A549 (cell line): ENCODE results near the gene CPED1. TPM values are rescaled to one million over a fixed set of nuclear protein-coding genes. Genes with fewer than 3 reads are reported as not detected.

Experiments
- ATAC-seq, 2 experiments: fragments of 200-7000 bp in 1 of 2; fragments of >200 bp in 1 of 2; cut with Nextera tagmentation in 1 of 2; cut with Tn5 transposase in 1 of 2; 3 replicates each; pipeline versions ENCODE4 v1.8.0 to v1.9.1; 2018 to 2020; ENCODE audit warnings: mild to moderate bottlenecking in 1 of 2, moderate library complexity in 1 of 2
- CTCF ChIA-PET: fragments of 300-600 bp; sonication (Branson Sonifier 250); formaldehyde crosslinking; extraction: SDS; loops from one replicate; lab custom pipeline; 2021; ENCODE audit warnings: antibody characterized with exemption, inconsistent platforms; lab: Yijun Ruan, JAX
- POLR2A ChIA-PET: fragments of 350-600 bp; formaldehyde crosslinking; extraction: SDS; loops from one replicate; lab custom pipeline; 2021; ENCODE audit warnings: antibody characterized with exemption, inconsistent platforms; lab: Yijun Ruan, JAX
- DNase-seq, 2 experiments: peaks; one replicate each; pipeline versions ENCODE4 v3.0.0 to v3.0.0-alpha.2; 2011 to 2016; ENCODE audit warnings: low read depth in 1 of 2, low spot score in 1 of 2
- FAIRE-seq: peaks from 2 replicates; lab custom pipeline; 2011; peaks lifted over from hg19 to GRCh38; lab: Jason Lieb, UNC
- H3K27ac ChIP-seq, 2 experiments: fragments of >200 bp; sonication (Bioruptor Twin); formaldehyde crosslinking; 3 replicates each; pipeline ENCODE4 v1.5.1; 2016 to 2017
- H3K4me1 ChIP-seq: fragments of >200 bp; sonication (Bioruptor Twin); formaldehyde crosslinking; 3 replicates; pipeline ENCODE4 v1.6.1; 2016
- H3K4me2 ChIP-seq: fragments of >200 bp; sonication (Bioruptor Twin); formaldehyde crosslinking; 3 replicates; pipeline ENCODE4 v1.6.1; 2016
- H3K4me3 ChIP-seq: fragments of >200 bp; sonication (Bioruptor Twin); formaldehyde crosslinking; 3 replicates; pipeline ENCODE4 v1.5.1; 2016
- H3K9me3 ChIP-seq: fragments of >200 bp; sonication (Bioruptor Twin); formaldehyde crosslinking; 3 replicates; pipeline ENCODE4 v1.6.1; 2016
- CHD2 ChIP-seq: fragments of 150-350 bp; IDR thresholded peaks from 2 replicates; pipeline ENCODE4 v1.6.1; 2014; ENCODE audit warnings: low read length; ENCODE audit not compliant: partially characterized antibody
- CTCF ChIP-seq: fragments of >200 bp; sonication (Bioruptor Twin); formaldehyde crosslinking; IDR thresholded peaks from 3 replicates; pipeline ENCODE4 v1.5.1; 2016
- E2F6 ChIP-seq: IDR thresholded peaks from 2 replicates; pipeline ENCODE4 v1.6.1; 2012; ENCODE audit warnings: low read depth, borderline replicate concordance
- EHF ChIP-seq: fragments of 250-450 bp; sonication (Bioruptor Pico); IDR thresholded peaks from 2 replicates; pipeline ENCODE4 v1.5.0; 2020; ENCODE audit warnings: mild to moderate bottlenecking
- EHMT2 ChIP-seq: fragments of 200-600 bp; sonication (generic); IDR thresholded peaks from 2 replicates; pipeline ENCODE4 v1.6.1; 2016; ENCODE audit warnings: antibody characterized with exemption, low read depth, mild to moderate bottlenecking, moderate library complexity
- FOXS1 ChIP-seq: fragments of 250-450 bp; sonication (Bioruptor Pico); IDR thresholded peaks from 2 replicates; pipeline ENCODE4 v1.5.0; 2020; ENCODE audit warnings: mild to moderate bottlenecking, moderate library complexity
- GATA3 ChIP-seq: IDR thresholded peaks from 2 replicates; pipeline ENCODE4 v1.6.1; 2012; ENCODE audit warnings: borderline replicate concordance
- HEYL ChIP-seq: fragments of 250-450 bp; sonication (Bioruptor Pico); IDR thresholded peaks from 2 replicates; pipeline ENCODE4 v1.8.0; 2021; ENCODE audit warnings: mild to moderate bottlenecking, moderate library complexity
- HOXB13 ChIP-seq: fragments of 250-450 bp; sonication (Bioruptor Pico); IDR thresholded peaks from 2 replicates; pipeline ENCODE4 v1.5.0; 2020; ENCODE audit warnings: low read depth, mild to moderate bottlenecking, moderate library complexity
- HOXB5 ChIP-seq: fragments of 250-450 bp; sonication (Bioruptor Pico); IDR thresholded peaks from 2 replicates; pipeline ENCODE4 v1.5.0; 2020; ENCODE audit warnings: mild to moderate bottlenecking, moderate library complexity
- JUN ChIP-seq, 2 experiments: fragments of >200 bp; sonication (Bioruptor Twin); formaldehyde crosslinking; IDR thresholded peaks; 2 replicates in 1 of 2; 3 replicates in 1 of 2; pipeline ENCODE4 v1.6.1; 2016 to 2017
- KDM1A ChIP-seq: fragments of 200-600 bp; sonication (generic); IDR thresholded peaks from 2 replicates; pipeline ENCODE4 v1.6.1; 2016; ENCODE audit warnings: low read depth, mild to moderate bottlenecking
- KDM5A ChIP-seq: fragments of 200-600 bp; sonication (generic); IDR thresholded peaks from 2 replicates; pipeline ENCODE4 v1.6.1; 2016; ENCODE audit warnings: antibody characterized with exemption, mild to moderate bottlenecking
- MAFK ChIP-seq: fragments of 450-650 bp; IDR thresholded peaks from 2 replicates; pipeline ENCODE4 v1.6.1; 2014; ENCODE audit not compliant: partially characterized antibody
- MAX ChIP-seq: IDR thresholded peaks from 2 replicates; pipeline ENCODE4 v1.6.1; 2012
- NPAS2 ChIP-seq: fragments of 250-450 bp; sonication (Bioruptor Pico); IDR thresholded peaks from 2 replicates; pipeline ENCODE4 v1.8.0; 2022; ENCODE audit warnings: mild to moderate bottlenecking, moderate library complexity, borderline replicate concordance
- NR3C1 ChIP-seq: fragments of >200 bp; sonication (Bioruptor Twin); formaldehyde crosslinking; IDR thresholded peaks from 3 replicates; pipeline ENCODE4 v1.6.1; 2017
- PBX3 ChIP-seq: IDR thresholded peaks from 2 replicates; pipeline ENCODE4 v1.6.1; 2012
- PHF8 ChIP-seq: fragments of 200-600 bp; sonication (generic); IDR thresholded peaks from 2 replicates; pipeline ENCODE4 v1.6.1; 2016; ENCODE audit warnings: low read depth, mild to moderate bottlenecking, antibody characterized with exemption, moderate library complexity, borderline replicate concordance
- POLR2AphosphoS2 ChIP-seq: conservative IDR thresholded peaks from 2 replicates; pipeline ENCODE4 v1.6.1; 2012; ENCODE audit warnings: low read length, improper control_type of control experiment, inconsistent platforms
- RARB ChIP-seq: fragments of 250-450 bp; sonication (Bioruptor Pico); IDR thresholded peaks from 2 replicates; pipeline ENCODE4 v1.8.0; 2021; ENCODE audit warnings: mild to moderate bottlenecking, moderate library complexity
- RCOR1 ChIP-seq: fragments of 150-350 bp; IDR thresholded peaks from 2 replicates; pipeline ENCODE4 v1.6.1; 2014; ENCODE audit warnings: antibody characterized with exemption, low read length, low read depth
- RFX5 ChIP-seq: fragments of 450-650 bp; IDR thresholded peaks from 2 replicates; pipeline ENCODE4 v1.7.1; 2014; ENCODE audit warnings: antibody characterized with exemption, mild to moderate bottlenecking, moderate library complexity
- SREBF2 ChIP-seq: fragments of 450-650 bp; IDR thresholded peaks from 2 replicates; pipeline ENCODE4 v1.6.1; 2014; ENCODE audit warnings: mild to moderate bottlenecking, moderate library complexity
- TP53 ChIP-seq: fragments of 250-450 bp; sonication (Bioruptor Pico); IDR thresholded peaks from 2 replicates; pipeline ENCODE4 v1.5.0; 2021; ENCODE audit warnings: mild to moderate bottlenecking, moderate library complexity
- WGBS: methylation state at CpG from one replicate; pipeline ENCODE4 v1.1.6; 2017; ENCODE audit errors: missing lambda C conversion rate; 5-methylcytosine and 5-hydroxymethylcytosine counted together
- polyA plus RNA-seq, 4 experiments: library from polyadenylated mRNA; depleted of rRNA in 3 of 4; stranded (reverse); fragments of >200 nt; fragmentation: RNase III in 1 of 4; extraction: RNeasy Plus Mini Kit Qiagen cat#74134 plus additional on column Dnase treatment in 1 of 4; gene quantifications; 2 replicates in 3 of 4; 3 replicates in 1 of 4; pipeline ENCODE4 v1.2.3, GENCODE V29; 2011 to 2017
- TF ChIP-seq, protein P1 (sequence below): fragments of >200 bp; sonication (Bioruptor Twin); formaldehyde crosslinking; IDR thresholded peaks from 2 replicates; pipeline ENCODE4 v1.6.1; 2016
- TF ChIP-seq, protein P2 (sequence below): fragments of 250-450 bp; sonication (Bioruptor Pico); IDR thresholded peaks from 2 replicates; pipeline ENCODE4 v1.5.0; 2021; ENCODE audit warnings: mild to moderate bottlenecking, moderate library complexity, borderline replicate concordance

CPED1 gene
- polyA plus RNA-seq, 2 of the 4 experiments (the other 2 are of a cell fraction), result 0.03 TPM; not detected in 1

- ATAC-seq, result no peak
- Histone ChIP-seq H3K4me2 (no peak overlapping the region), H3K4me1 (no peaks in the 10 kb centered on the region), H3K4me3 (no peak overlapping the region), H3K27ac (no peak overlapping the region), H3K9me3 (no peaks in the 10 kb centered on the region)
- no peak for FAIRE-seq
- DNase-seq, result no peak
- ChIA-PET CTCF (no interaction called here), POLR2A (no interaction called here)
- WGBS, result 6% methylated on average over 2 of the region's 2 CpGs
- no peak for TF ChIP-seq JUN (IDR thresholded peaks at IDR 0.05)
- no peak for TF ChIP-seq HOXB13 (CRISPR knock-in tag)
- TF ChIP-seq PHF8, result no peak
Observed at GRCh38 chr7:121102619-121103018, 114.1 kb downstream of the CPED1 start.

DNA sequence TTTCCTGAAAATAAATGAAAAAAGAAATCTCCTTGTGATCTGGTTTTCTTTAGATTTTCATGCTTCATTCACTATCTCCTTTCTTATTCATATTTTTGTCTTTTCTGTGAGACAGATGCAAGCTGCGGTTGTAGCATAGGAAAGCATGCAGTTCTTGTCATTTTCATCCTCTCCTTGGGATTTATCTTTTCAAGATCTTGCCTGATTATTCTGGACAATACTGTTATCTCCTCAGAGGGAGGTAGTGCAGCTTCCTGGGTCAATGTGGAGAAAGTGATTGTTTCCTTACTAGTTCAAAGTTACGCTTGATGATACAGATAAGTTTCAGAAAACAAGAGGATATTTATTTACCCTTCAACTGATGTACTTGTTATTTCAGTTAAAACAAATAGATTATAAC is 114.6 kb downstream of the CPED1 start:
- POLR2A ChIA-PET, result no interaction called here
- ATAC-seq, result no peak
- FAIRE-seq, result no peak
- Histone ChIP-seq H3K4me3 (no peak overlapping the region), H3K27ac (no peak overlapping the region), H3K4me1 (no peaks in the 10 kb centered on the region), H3K9me3 (no peaks in the 10 kb centered on the region), H3K4me2 (no peak overlapping the region)
- 65% methylated on average over 2 of the region's 2 CpGs for WGBS
- CTCF ChIA-PET, result no interaction called here
- TF ChIP-seq HOXB13 (CRISPR knock-in tag), result no peak
- TF ChIP-seq KDM5A, result no peak
- TF ChIP-seq MAFK, result no peak
- no peak for TF ChIP-seq POLR2AphosphoS2
- no peak for TF ChIP-seq SREBF2
- no peak for TF ChIP-seq HEYL
- TF ChIP-seq PBX3, result no peak
- no peak for TF ChIP-seq RCOR1
- no peak for TF ChIP-seq EHF
- TF ChIP-seq MAX, result no peak
- TF ChIP-seq GATA3, result no peak
- TF ChIP-seq RFX5, result no peak
- TF ChIP-seq EHMT2, result no peak
- TF ChIP-seq, protein P1, sequence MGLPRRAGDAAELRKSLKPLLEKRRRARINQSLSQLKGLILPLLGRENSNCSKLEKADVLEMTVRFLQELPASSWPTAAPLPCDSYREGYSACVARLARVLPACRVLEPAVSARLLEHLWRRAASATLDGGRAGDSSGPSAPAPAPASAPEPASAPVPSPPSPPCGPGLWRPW, result no peak
- TF ChIP-seq TP53 (CRISPR knock-in tag), result no peak
- TF ChIP-seq JUN (IDR thresholded peaks at IDR 0.05), result no peak
- no peak for TF ChIP-seq FOXS1 (CRISPR knock-in tag)
- no peak for TF ChIP-seq KDM1A
- no peak for DNase-seq

DNA sequence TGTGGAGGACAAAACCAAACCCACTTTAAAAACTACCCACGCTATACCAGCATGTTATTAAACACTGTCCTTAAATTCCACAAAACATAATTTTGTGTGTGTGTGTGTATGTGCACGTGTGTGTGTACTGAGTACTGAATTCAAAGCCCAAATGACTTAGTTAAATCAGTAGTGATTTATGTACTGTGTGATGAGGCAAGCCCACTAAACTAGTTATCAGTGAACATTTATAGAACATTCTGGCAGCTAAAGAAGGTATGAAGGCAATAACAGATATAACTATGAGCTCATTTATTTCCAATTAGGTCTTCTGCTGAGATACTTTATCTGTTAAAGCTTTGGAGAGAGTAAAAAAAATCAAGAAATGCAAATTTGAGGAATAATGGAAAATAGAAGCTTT is 115.1 kb downstream of the CPED1 start:
- no peak overlapping the region for H3K4me2 ChIP-seq

More for the DNA sequence above, 115.1 kb downstream of the CPED1 start:
- no peak for FAIRE-seq
- no peak for TF ChIP-seq NR3C1
- no peak for TF ChIP-seq CHD2
- no peak for TF ChIP-seq PBX3
- TF ChIP-seq CTCF, result no peak
- TF ChIP-seq KDM5A, result no peak
- TF ChIP-seq, protein P2, sequence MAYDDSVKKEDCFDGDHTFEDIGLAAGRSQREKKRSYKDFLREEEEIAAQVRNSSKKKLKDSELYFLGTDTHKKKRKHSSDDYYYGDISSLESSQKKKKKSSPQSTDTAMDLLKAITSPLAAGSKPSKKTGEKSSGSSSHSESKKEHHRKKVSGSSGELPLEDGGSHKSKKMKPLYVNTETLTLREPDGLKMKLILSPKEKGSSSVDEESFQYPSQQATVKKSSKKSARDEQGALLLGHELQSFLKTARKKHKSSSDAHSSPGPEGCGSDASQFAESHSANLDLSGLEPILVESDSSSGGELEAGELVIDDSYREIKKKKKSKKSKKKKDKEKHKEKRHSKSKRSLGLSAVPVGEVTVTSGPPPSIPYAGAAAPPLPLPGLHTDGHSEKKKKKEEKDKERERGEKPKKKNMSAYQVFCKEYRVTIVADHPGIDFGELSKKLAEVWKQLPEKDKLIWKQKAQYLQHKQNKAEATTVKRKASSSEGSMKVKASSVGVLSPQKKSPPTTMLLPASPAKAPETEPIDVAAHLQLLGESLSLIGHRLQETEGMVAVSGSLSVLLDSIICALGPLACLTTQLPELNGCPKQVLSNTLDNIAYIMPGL, result no peak
- no peak for TF ChIP-seq E2F6
- no peak for TF ChIP-seq RFX5
- no peak for TF ChIP-seq HEYL
- TF ChIP-seq HOXB5 (CRISPR knock-in tag), result no peak
- no peak for TF ChIP-seq NPAS2 (CRISPR knock-in tag)
- TF ChIP-seq RARB, result no peak
- Histone ChIP-seq H3K4me3 (no peak overlapping the region), H3K9me3 (no peaks in the 10 kb centered on the region), H3K4me1 (no peaks in the 10 kb centered on the region), H3K27ac (no peak overlapping the region)
- ChIA-PET CTCF (interaction anchor here (0.8 kb wide), 1 partner anchor 298 kb away, joined by 3 read pairs; no protein-coding TSS in a partner anchor), POLR2A (no interaction called here)
- DNase-seq, result no peak
- no peak for ATAC-seq
- WGBS, result 21% methylated on average over 2 of the region's 2 CpGs
